H1 (cell line): Measurements from ENCODE around the gene IQCH. TPM values are rescaled to one million over a fixed set of nuclear protein-coding genes. Genes with fewer than 3 reads are reported as not detected.

Experiments used
- BCL11A ChIP-seq, 2 experiments: IDR thresholded peaks; one replicate each; pipeline ENCODE4 v1.6.1; 2011; ENCODE audit warnings: low read depth in 2 of 2, low read length in 2 of 2, mild to moderate bottlenecking in 2 of 2
- MAFK ChIP-seq: IDR thresholded peaks from 2 replicates; pipeline ENCODE4 v1.6.1; 2012; ENCODE audit warnings: low read depth, mild to moderate bottlenecking, improper control_type of control experiment, low read length
- POU5F1 ChIP-seq: IDR thresholded peaks from 2 replicates; pipeline ENCODE4 v1.6.1; 2011; ENCODE audit warnings: low read depth, mild to moderate bottlenecking, low read length, moderate library complexity
- polyA plus RNA-seq, 7 experiments: library from polyadenylated mRNA; depleted of rRNA in 3 of 7; stranded (reverse) in 5 of 7; unstranded in 2 of 7; fragments of >200 nt in 5 of 7; fragments of 200-250 nt in 2 of 7; gene quantifications; 1 replicate in 5 of 7; 2 replicates in 1 of 7; 4 replicates in 1 of 7; pipeline versions ENCODE4 v1.2.1 to v1.2.3, GENCODE V29; 2011 to 2013; ENCODE audit warnings: missing spikeins in 2 of 7, mixed read lengths in 2 of 7
- total RNA-seq: library from RNA; stranded (reverse); fragmentation: NEBNext Ultra II Directional; extraction: Animal tissue kit (Norgen Biotek cat#: 25700); gene quantifications from 2 replicates; pipeline ENCODE4 v1.2.1, GENCODE V29; 2021

IQCH gene
- total and polyA plus RNA-seq, 2 of the 8 experiments (the other 6 are each of a cell fraction or from before 2014, with no cell fraction given): 0.60 to 1.9 TPM

DNA sequence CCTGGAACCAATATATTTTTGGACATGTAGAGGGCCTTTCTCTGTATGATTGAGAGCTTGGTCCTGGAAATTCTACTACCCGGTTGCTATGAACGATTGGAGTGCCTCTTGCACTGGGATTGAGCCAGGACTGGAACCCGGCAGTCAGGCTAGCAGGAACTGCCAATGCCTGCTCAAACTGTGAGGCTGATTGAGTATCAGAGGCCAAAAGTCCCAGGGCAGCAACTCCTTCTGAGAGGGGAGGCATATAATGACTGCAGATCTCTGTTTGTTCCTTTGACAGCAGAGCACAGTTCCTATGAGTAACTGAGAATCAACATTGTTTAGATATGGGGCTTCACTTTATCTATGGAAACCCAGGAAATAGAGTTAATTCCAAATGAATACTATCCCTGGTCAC, 12.9 kb downstream of the IQCH start (continued):
- TF ChIP-seq POU5F1 (no peak), MAFK (no peak), BCL11A (IDR thresholded peaks at IDR 0.05; ENCODE audit: low read depth in 2 of 2, low read length in 2 of 2) (no peak)
